Upper lobe of right lung (tissue), 1 donor: ENCODE data around the gene NT5E. TPM values are rescaled to one million over a fixed set of nuclear protein-coding genes. Genes with fewer than 3 reads are reported as not detected.

Experiments used
- ATAC-seq: fragments of 200-7000 bp; cut with Tn5 transposase; one replicate; pipeline ENCODE4 v1.9.1; 2020; ENCODE audit warnings: mild to moderate bottlenecking, moderate library complexity
- DNase-seq: peaks from one replicate; pipeline ENCODE4 v3.0.0-alpha.2; 2020
- H3K27ac ChIP-seq: fragments of 200-600 bp; one replicate; pipeline ENCODE4 v1.8.0; 2022
- H3K27me3 ChIP-seq: fragments of 200-600 bp; one replicate; pipeline ENCODE4 v1.8.0; 2022; ENCODE audit warnings: mild to moderate bottlenecking
- H3K36me3 ChIP-seq: fragments of 200-600 bp; one replicate; pipeline ENCODE4 v1.8.0; 2022
- H3K4me1 ChIP-seq: fragments of 200-600 bp; one replicate; pipeline ENCODE4 v1.8.0; 2022
- H3K4me3 ChIP-seq: fragments of 200-600 bp; one replicate; pipeline ENCODE4 v1.8.0; 2022; ENCODE audit warnings: mild to moderate bottlenecking
- H3K9me3 ChIP-seq: fragments of 200-600 bp; one replicate; pipeline ENCODE4 v1.8.0; 2022
- CTCF ChIP-seq: fragments of 200-600 bp; IDR thresholded peaks from one replicate; pipeline ENCODE4 v1.8.0; 2022; ENCODE audit warnings: antibody characterized with exemption
- intact Hi-C: fragments of 100-400 bp; cut with DNase I; formaldehyde crosslinking; loops from one replicate; pipeline ENCODE4 v1.11.0; 2022
- long read RNA-seq: library from polyadenylated mRNA; unstranded; transcript quantifications from one replicate; pipeline ENCODE4 v2.0.0, GENCODE V29; 2021
- total RNA-seq: library from RNA; stranded (reverse); fragmentation: NEBNext Ultra II Directional; extraction: Animal tissue kit (Norgen Biotek cat#: 25700); gene quantifications from one replicate; pipeline ENCODE4 v1.2.1, GENCODE V29; 2021
- donor health status: DM: no; HTN: yes; CAD: no; lungs with severe emphysema.

NT5E gene
- total RNA-seq: 15.3 TPM
- long read RNA-seq, transcript NT5E-201 (9 exons, 3,548 nt): major isoform, 28 of 40 reads
- long read RNA-seq, partial matches to known transcripts: 2 of 40 reads
- long read RNA-seq, other reads (novel, unspliced or antisense): 6 of 40 reads

GRCh38 chr6:85449818-85450759 lies at the start of gene NT5E:
Gene NT5E (plus strand): TSS chr6:85450083. CDS start chr6:85450140, 57 bp downstream.
- intact Hi-C loops: no loop called here
- ATAC-seq (peak; percentile 95), DNase-seq (peak; percentile 88)
- peaks cover 22% of the 10 kb centered on the region for H3K27me3 ChIP-seq
- peak within 1 kb of the TSS; percentile 63 for H3K4me3 ChIP-seq
- H3K9me3 ChIP-seq: no peaks in the 10 kb centered on the region
- no peaks in the 10 kb centered on the region for H3K36me3 ChIP-seq
- TF ChIP-seq CTCF: no peak
- peak within 1 kb of the TSS; percentile 65 for H3K27ac ChIP-seq
- peaks cover 21% of the 10 kb centered on the region for H3K4me1 ChIP-seq

GRCh38 chr6:85400331-85400730 lies 49.6 kb upstream of the NT5E start:
- DNase-seq (no peak), ATAC-seq (no peak)
- no peak overlapping the region for H3K4me3 ChIP-seq
- H3K27ac ChIP-seq: no peak overlapping the region
- no peaks in the 10 kb centered on the region for H3K9me3 ChIP-seq
- H3K36me3 ChIP-seq: no peaks in the 10 kb centered on the region
- H3K27me3 ChIP-seq: no peaks in the 10 kb centered on the region
- intact Hi-C loops: no loop called here
- TF ChIP-seq CTCF: no peak
- H3K4me1 ChIP-seq: peaks cover 11% of the 10 kb centered on the region

- H3K27ac ChIP-seq: no peak overlapping the region
- no peaks in the 10 kb centered on the region for H3K9me3 ChIP-seq
- TF ChIP-seq CTCF: no peak
Measured at GRCh38 chr6:85401186-85402021, 48.5 kb upstream of the NT5E start.

GRCh38 chr6:85402071-85402470 lies 47.8 kb upstream of the NT5E start:
- Histone ChIP-seq H3K27me3 (no peaks in the 10 kb centered on the region), H3K4me1 (peaks cover 16% of the 10 kb centered on the region), H3K4me3 (no peak overlapping the region), H3K27ac (no peak overlapping the region), H3K9me3 (no peaks in the 10 kb centered on the region), H3K36me3 (no peaks in the 10 kb centered on the region)
- no peak for TF ChIP-seq CTCF
- intact Hi-C loops: no loop called here
- DNase-seq (no peak), ATAC-seq (no peak)

More at GRCh38 chr6:85401186-85402021, 48.5 kb upstream of the NT5E start:
- Histone ChIP-seq H3K4me1 (peaks cover 16% of the 10 kb centered on the region), H3K4me3 (no peak overlapping the region), H3K27me3 (no peaks in the 10 kb centered on the region), H3K36me3 (no peaks in the 10 kb centered on the region)
- DNase-seq (no peak), ATAC-seq (no peak)
- intact Hi-C loops: no loop called here

- TF ChIP-seq CTCF: no peak
- intact Hi-C loops: no loop called here
- H3K36me3 ChIP-seq: no peaks in the 10 kb centered on the region
- no peaks in the 10 kb centered on the region for H3K9me3 ChIP-seq
- peaks cover 16% of the 10 kb centered on the region for H3K4me1 ChIP-seq
- DNase-seq: no peak
- peak overlapping the region; percentile 8 for H3K27ac ChIP-seq
- H3K27me3 ChIP-seq: no peaks in the 10 kb centered on the region
- no peak overlapping the region for H3K4me3 ChIP-seq
- no peak for ATAC-seq
Measured at GRCh38 chr6:85402922-85403321, 47.0 kb upstream of the NT5E start.
